Measurements from ENCODE around the gene GJA5.

The GJA5 gene

DNA sequence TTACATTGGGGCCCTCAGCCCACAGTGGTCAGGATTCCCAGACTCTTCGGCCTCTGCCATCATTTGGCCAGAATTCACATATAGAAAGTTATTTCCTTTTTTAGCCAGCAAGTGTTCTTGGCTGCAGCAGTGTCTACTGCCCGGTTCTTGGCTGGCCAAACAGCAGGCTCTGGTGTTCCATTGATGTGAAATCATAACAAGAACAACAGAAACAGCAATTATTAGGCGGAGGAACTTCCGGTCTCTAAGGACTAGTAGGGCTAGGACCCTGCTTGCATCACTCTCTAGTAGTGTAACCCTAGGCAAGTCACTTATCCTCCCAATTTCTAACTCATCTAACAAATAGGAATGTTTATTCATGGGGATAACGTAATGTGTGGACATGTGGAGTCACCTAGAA, 8.7 kb upstream of the GJA5 start:
- TF ChIP-seq, protein P1, sequence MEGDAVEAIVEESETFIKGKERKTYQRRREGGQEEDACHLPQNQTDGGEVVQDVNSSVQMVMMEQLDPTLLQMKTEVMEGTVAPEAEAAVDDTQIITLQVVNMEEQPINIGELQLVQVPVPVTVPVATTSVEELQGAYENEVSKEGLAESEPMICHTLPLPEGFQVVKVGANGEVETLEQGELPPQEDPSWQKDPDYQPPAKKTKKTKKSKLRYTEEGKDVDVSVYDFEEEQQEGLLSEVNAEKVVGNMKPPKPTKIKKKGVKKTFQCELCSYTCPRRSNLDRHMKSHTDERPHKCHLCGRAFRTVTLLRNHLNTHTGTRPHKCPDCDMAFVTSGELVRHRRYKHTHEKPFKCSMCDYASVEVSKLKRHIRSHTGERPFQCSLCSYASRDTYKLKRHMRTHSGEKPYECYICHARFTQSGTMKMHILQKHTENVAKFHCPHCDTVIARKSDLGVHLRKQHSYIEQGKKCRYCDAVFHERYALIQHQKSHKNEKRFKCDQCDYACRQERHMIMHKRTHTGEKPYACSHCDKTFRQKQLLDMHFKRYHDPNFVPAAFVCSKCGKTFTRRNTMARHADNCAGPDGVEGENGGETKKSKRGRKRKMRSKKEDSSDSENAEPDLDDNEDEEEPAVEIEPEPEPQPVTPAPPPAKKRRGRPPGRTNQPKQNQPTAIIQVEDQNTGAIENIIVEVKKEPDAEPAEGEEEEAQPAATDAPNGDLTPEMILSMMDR (IDR thresholded peaks at IDR 0.05; ENCODE audit: extremely low read depth, insufficient read depth, missing control alignments) = no peak

DNA sequence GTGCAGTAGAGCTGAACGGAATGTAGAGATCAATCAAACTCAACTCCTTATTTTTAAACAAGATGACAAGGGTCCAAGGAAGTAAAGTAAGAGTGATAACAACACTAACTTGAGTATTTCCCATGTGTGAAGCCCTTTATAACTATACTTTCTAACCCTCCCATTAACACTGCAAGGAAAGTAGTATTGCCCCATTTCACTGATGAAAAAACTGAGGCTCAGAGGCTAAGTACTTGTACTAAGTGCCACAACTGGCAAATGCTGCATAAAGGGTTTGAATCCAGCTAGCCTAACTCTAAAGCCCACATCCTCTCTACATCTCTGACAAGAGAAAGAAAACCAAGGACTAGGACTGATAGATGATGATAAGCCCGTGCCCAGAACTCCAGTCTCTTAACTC, 8.2 kb upstream of the GJA5 start:
- in situ Hi-C loops (cut with MboI; ENCODE audit: low pct_unique_long_range_greater_than_20kb, low sequenced_read_pairs, unreplicated experiment) = no loop called here
- DNase-seq (ENCODE audit: low spot score) = no peak
- TF ChIP-seq, protein P1 (IDR thresholded peaks at IDR 0.05; ENCODE audit: extremely low read depth, insufficient read depth, missing control alignments) = no peak

More for the DNA sequence above, 8.7 kb upstream of the GJA5 start:
- DNase-seq (ENCODE audit: low spot score) = no peak
- in situ Hi-C loops (cut with MboI; ENCODE audit: low pct_unique_long_range_greater_than_20kb, low sequenced_read_pairs, unreplicated experiment) = no loop called here

DNA sequence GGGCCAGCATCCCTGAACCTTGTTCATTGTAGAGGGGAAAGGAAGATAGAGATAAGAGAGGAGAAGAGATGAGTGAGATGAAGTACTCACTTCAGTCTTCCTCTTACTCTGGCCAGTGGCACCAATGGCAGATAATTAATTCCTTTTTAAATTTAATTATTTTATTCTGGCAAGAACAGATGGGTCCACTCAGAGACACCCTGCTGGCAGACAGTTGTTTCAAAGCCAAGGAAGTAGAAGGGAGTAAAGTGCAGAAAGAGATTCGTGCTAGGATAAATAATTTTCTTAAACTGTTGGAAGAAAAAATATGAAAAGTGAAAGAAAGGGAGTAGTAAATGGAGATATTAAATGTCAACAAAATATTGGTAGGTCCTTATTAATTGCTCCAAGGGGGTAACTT, 7.7 kb upstream of the GJA5 start:
- DNase-seq (ENCODE audit: low spot score) = no peak
- TF ChIP-seq, protein P1 (IDR thresholded peaks at IDR 0.05; ENCODE audit: extremely low read depth, insufficient read depth, missing control alignments) = no peak
- in situ Hi-C loops (cut with MboI; ENCODE audit: low pct_unique_long_range_greater_than_20kb, low sequenced_read_pairs, unreplicated experiment) = no loop called here

DNA sequence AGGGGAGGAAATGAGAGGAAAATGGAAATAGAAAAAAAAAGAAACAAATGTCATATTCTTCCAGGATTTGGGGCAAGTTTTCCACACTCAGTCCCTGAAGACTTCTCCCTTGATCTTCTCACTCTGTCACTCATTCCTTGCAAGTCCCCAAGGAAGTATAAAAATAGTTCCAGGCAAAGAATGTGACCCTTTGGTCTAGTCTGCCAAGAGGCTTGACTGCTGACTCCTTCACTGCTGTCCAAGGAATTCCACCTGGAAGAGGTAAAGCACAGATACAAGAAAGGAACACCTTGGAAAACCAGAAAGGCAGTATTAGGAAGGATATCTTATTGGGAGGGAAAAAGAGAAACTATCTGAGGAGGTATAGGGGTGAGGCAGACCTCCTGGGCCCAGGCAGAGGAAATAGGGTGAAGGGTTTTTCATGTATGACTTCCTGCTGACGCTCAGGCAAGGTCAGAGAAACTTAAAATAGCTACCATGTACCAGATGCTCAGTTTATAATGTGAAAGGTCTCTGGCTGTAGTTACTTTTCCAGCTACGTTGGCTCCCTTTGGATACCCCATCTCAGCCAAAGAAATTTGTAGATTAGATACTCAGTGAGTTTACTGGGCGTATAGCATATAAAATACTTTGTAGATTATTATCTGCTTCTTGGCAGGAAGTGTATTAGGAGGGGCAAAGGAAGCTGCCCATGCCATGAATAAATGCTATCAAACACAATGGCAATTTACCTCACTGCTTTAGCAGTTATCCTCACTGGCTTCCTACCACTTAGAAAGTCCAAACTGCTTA, 2.0 kb upstream of the GJA5 start:
- DNase-seq (ENCODE audit: low spot score) = no peak

DNA sequence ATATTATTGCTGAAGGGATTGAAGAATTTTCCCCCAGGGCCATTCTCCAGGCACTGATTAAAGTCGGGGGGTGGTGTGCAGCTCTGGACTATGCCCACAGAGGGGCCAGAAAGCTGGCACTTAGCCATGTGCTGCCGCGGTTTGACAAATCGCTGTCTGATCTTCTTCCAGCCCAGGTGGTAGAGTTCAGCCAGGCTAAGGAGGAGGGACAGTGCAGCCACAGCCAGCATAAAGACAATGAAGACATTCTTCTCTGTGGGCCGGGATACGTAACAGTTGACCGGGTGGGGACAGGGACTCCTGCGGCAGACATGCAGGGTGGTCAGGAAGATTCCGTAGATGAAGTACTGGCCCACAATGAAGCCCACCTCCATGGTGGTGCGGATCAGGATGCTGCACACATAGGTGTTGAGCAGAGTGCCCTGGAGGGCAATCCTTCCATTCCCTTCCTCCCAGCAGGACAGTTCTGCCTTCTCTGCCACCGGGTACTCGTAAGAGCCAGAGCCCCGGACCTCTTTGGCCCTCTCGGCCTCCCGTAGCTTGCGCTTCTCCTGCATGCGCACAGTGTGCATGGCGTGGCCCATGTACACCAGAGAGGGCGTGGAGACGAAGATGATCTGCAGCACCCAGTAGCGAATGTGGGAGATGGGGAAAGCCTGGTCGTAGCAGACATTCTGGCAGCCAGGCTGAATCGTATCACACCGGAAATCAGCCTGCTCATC, 1.9 kb downstream of the GJA5 start:
- TF ChIP-seq, protein P1 (IDR thresholded peaks at IDR 0.05; ENCODE audit: extremely low read depth, insufficient read depth, missing control alignments) = no peak
- no peak for DNase-seq (ENCODE audit: low spot score)
- in situ Hi-C loops (cut with MboI; ENCODE audit: low pct_unique_long_range_greater_than_20kb, low sequenced_read_pairs, unreplicated experiment) = no loop called here

More for the DNA sequence above, 2.0 kb upstream of the GJA5 start:
- in situ Hi-C loops (cut with MboI; ENCODE audit: low pct_unique_long_range_greater_than_20kb, low sequenced_read_pairs, unreplicated experiment) = no loop called here
- TF ChIP-seq, protein P1 (IDR thresholded peaks at IDR 0.05; ENCODE audit: extremely low read depth, insufficient read depth, missing control alignments) = no peak

DNA sequence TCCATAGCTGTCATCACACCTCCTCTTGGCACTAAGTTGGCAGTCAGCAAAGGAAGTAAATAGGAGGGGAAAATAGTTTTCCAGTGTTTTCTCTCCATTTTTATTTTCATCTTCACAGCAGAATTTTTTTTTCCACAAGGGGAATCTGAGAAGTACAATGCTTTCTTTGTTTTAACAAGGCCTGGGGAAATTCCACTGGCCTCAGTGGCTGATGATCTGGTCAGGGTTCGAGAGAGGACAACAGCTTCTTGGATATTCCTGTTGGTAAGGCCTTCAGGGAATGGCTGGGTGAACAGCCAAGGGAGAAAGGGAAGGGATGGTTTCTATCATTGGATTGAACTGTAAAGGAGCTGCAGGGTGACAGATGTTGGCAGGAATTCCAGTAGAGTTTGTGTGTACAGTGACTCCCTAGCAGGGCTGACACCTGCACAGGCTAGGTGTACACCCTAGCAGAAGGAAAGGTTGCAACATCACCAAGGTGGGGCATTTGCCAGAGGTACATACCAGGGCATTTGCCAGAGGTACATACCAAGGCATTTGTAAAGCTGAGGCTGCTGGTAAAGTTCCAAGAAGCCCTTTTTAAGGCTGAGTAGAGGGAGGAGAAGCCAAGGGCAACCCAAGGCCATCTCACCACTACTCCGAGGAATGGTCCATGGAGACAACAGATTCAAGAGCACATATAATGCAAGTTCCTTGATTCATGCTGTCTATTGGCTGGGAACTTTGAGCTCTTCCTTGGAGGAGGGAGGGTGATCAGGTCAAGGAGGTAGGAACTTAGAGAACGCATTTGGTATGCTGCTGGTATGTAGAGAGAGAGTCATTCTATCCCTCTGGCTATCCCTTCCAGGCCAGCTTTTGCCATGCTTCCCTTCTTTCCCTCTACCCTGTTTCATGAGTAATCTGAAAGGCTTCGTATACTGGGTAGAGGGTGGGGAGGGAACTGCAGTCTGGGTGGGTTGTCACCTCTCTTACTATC, 3.1 kb downstream of the GJA5 start:
- in situ Hi-C loops (cut with MboI; ENCODE audit: low pct_unique_long_range_greater_than_20kb, low sequenced_read_pairs, unreplicated experiment) = no loop called here
- TF ChIP-seq, protein P1 (IDR thresholded peaks at IDR 0.05; ENCODE audit: extremely low read depth, insufficient read depth, missing control alignments) = no peak
- DNase-seq (ENCODE audit: low spot score) = no peak

All from GM13977 (cell line).